ENCODE measurements around the gene ACSF3. TPM values are rescaled to one million over a fixed set of nuclear protein-coding genes. Genes with fewer than 3 reads are reported as not detected.

ACSF3 gene
- total RNA-seq, 2 experiments from 2014 or later: 112 to 143 TPM

DNA sequence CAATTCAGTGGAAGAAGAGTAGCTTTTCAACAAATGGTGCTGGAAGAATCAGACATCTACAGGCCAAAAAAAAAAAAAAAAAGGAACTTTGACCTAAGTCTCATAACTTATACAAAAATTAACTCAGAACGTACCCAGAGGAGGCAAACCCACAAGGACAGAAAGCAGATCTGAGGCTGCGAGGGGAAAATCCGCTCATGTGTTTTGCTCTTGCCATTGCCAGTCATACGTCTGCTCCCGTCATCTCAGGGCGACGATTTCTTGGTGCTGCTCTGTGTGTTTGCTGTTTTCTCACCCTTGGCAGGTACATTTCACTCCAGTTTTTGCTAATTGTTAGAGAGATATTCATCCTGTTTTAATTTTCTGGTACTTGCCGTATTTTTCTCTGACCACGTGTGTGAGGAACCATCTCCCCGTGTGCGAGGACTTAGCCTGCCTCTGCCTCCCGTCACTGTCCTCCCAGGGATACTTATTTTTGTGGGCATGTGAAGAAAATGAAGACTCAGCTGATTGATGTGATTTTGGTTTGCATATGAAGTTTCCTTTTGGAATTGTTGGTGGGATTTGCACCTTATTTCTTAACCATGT, 33.4 kb upstream of the ACSF3 start:
- Histone ChIP-seq H3K9me3 (ENCODE audit: low read length) (no peaks in the 10 kb centered on the region), H3K9me2 (ENCODE audit: insufficient read depth, low read length) (no peaks in the 10 kb centered on the region), H2AFZ (ENCODE audit: low read length) (peak overlapping the region; percentile 65), H3K36me3 (ENCODE audit: insufficient read depth, low read length) (no peaks in the 10 kb centered on the region), H4K20me1 (ENCODE audit: insufficient read depth, low read length) (no peaks in the 10 kb centered on the region), H3K27ac (ENCODE audit: low read depth, low read length, poor library complexity, severe bottlenecking) (peak overlapping the region; percentile 36), H3K4me2 (ENCODE audit: low read length) (peak overlapping the region; percentile 52), H3K4me1 (ENCODE audit: insufficient read depth, low read length, poor library complexity, severe bottlenecking) (peaks cover 54% of the 10 kb centered on the region), H3K4me3 (ENCODE audit: low read depth, low read length, poor library complexity, severe bottlenecking) (peak overlapping the region; percentile 28), H3K79me2 (ENCODE audit: insufficient read depth, low read depth, low read length) (no peaks in the 10 kb centered on the region)
- BruUV-seq (replicated peaks): TSS peak; percentile 83
- ChIA-PET POLR2A (no interaction called here), CTCF (ENCODE audit: unreplicated experiment) (no interaction called here)
- TF ChIP-seq, protein P1, sequence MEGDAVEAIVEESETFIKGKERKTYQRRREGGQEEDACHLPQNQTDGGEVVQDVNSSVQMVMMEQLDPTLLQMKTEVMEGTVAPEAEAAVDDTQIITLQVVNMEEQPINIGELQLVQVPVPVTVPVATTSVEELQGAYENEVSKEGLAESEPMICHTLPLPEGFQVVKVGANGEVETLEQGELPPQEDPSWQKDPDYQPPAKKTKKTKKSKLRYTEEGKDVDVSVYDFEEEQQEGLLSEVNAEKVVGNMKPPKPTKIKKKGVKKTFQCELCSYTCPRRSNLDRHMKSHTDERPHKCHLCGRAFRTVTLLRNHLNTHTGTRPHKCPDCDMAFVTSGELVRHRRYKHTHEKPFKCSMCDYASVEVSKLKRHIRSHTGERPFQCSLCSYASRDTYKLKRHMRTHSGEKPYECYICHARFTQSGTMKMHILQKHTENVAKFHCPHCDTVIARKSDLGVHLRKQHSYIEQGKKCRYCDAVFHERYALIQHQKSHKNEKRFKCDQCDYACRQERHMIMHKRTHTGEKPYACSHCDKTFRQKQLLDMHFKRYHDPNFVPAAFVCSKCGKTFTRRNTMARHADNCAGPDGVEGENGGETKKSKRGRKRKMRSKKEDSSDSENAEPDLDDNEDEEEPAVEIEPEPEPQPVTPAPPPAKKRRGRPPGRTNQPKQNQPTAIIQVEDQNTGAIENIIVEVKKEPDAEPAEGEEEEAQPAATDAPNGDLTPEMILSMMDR (conservative IDR thresholded peaks at IDR 0.05; ENCODE audit: low read length): no peak
- TF ChIP-seq EZH2phosphoT487 (IDR thresholded peaks at IDR 0.05; ENCODE audit: borderline replicate concordance, low read depth, low read length): no peak
- intact Hi-C loops (cut with micrococcal nuclease; ENCODE audit: unreplicated experiment): loop anchor here (5.0 kb wide), 1 partner anchor 118 kb away; no protein-coding TSS in a partner anchor
- DNase-seq (ENCODE audit: low spot score): peak; percentile 62

DNA sequence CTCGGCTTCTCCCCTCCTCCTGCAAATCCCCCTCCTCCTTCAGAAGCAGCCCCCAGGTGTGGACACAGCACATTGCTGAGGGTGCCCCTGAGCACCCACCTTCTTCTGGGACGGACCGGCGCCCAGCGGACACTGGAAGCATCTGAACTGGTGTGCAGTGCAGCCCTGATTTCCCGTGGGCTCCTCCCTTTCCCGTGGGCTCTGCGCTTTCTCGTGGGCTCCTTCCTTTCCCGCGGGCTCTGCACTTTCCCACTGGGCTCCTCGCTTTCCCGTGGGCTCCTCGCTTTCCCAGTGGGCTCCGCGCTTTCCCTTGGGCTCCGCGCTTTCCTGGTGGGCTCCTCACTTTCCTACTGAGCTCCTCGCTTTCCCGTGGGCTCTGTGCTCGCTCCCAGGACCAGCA, 32.6 kb upstream of the ACSF3 start:
- CTCF ChIA-PET (ENCODE audit: unreplicated experiment): no interaction called here
- H3K79me2 ChIP-seq (ENCODE audit: insufficient read depth, low read depth, low read length): no peaks in the 10 kb centered on the region
- no peak for TF ChIP-seq EZH2phosphoT487 (IDR thresholded peaks at IDR 0.05; ENCODE audit: borderline replicate concordance, low read depth, low read length)
- TF ChIP-seq, protein P1 (conservative IDR thresholded peaks at IDR 0.05; ENCODE audit: low read length): no peak
- no TSS peak for BruUV-seq (replicated peaks)
- H3K9me3 ChIP-seq (ENCODE audit: low read length): no peaks in the 10 kb centered on the region
- H3K27ac ChIP-seq (ENCODE audit: low read depth, low read length, poor library complexity, severe bottlenecking): no peak overlapping the region
- no peaks in the 10 kb centered on the region for H4K20me1 ChIP-seq (ENCODE audit: insufficient read depth, low read length)
- POLR2A ChIA-PET: no interaction called here
- peaks cover 60% of the 10 kb centered on the region for H3K4me1 ChIP-seq (ENCODE audit: insufficient read depth, low read length, poor library complexity, severe bottlenecking)
- H3K4me3 ChIP-seq (ENCODE audit: low read depth, low read length, poor library complexity, severe bottlenecking): no peak overlapping the region
- no peak for DNase-seq (ENCODE audit: low spot score)
- intact Hi-C loops (cut with micrococcal nuclease; ENCODE audit: unreplicated experiment): loop anchor here (5.0 kb wide), 1 partner anchor 119 kb away; no protein-coding TSS in a partner anchor
- H3K9me2 ChIP-seq (ENCODE audit: insufficient read depth, low read length): no peaks in the 10 kb centered on the region
- no peak overlapping the region for H2AFZ ChIP-seq (ENCODE audit: low read length)
- no peaks in the 10 kb centered on the region for H3K36me3 ChIP-seq (ENCODE audit: insufficient read depth, low read length)
- H3K4me2 ChIP-seq (ENCODE audit: low read length): peak overlapping the region; percentile 85

DNA sequence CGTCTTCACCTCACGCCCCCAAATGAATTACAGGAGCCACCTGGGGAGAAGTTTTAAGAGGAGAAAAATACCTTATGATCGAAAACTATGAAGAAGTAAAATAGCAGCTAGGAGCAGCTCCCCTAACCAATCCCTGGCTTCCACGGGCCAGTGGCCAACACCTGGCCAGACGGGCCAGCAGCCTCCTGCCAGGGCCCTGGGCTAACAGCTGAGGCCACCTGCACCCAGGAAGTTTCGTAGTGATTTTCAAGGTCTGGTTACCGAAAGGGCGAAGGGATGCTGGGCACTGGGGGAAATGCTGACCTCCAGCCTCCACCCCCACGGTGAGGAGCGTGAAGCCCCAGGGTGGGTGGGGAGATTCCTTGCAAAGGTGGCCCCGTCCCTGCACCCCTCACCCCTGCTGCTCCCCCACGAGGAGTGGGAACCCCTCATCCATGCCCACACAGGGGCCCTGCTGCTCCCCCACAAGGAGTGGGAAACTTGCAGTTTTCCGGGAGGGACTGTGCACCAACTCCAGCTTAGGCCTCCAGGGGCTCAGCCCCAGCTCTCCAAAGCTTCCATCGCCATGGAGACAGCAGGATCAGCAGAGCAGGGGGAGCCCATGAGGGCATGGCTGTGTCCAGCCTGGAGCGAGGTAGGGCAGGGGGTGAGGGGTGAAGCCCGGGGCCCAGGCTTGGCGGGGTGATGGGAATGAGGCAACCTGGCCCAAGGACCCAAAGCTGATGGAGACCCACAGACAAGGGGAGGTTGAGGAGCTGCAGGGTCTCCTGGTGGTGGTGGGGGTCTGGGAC, 31.9 kb upstream of the ACSF3 start:
- H3K9me3 ChIP-seq (ENCODE audit: low read length): no peaks in the 10 kb centered on the region
- H3K27ac ChIP-seq (ENCODE audit: low read depth, low read length, poor library complexity, severe bottlenecking): no peak overlapping the region
- TF ChIP-seq EZH2phosphoT487 (IDR thresholded peaks at IDR 0.05; ENCODE audit: borderline replicate concordance, low read depth, low read length): no peak
- TF ChIP-seq, protein P1 (conservative IDR thresholded peaks at IDR 0.05; ENCODE audit: low read length): no peak
- no peaks in the 10 kb centered on the region for H3K9me2 ChIP-seq (ENCODE audit: insufficient read depth, low read length)
- DNase-seq (ENCODE audit: low spot score): peak; percentile 23
- intact Hi-C loops (cut with micrococcal nuclease; ENCODE audit: unreplicated experiment): loop anchor here (5.0 kb wide), 1 partner anchor 119 kb away; no protein-coding TSS in a partner anchor
- no peak overlapping the region for H2AFZ ChIP-seq (ENCODE audit: low read length)
- no peaks in the 10 kb centered on the region for H3K36me3 ChIP-seq (ENCODE audit: insufficient read depth, low read length)
- H3K4me1 ChIP-seq (ENCODE audit: insufficient read depth, low read length, poor library complexity, severe bottlenecking): peaks cover 67% of the 10 kb centered on the region
- BruUV-seq (replicated peaks): no TSS peak
- H3K4me2 ChIP-seq (ENCODE audit: low read length): peak overlapping the region; percentile 85
- ChIA-PET POLR2A (interaction anchor here (1.3 kb wide), 1 partner anchor 69 kb away, joined by 3 read pairs; no protein-coding TSS in a partner anchor), CTCF (ENCODE audit: unreplicated experiment) (no interaction called here)
- H3K79me2 ChIP-seq (ENCODE audit: insufficient read depth, low read depth, low read length): no peaks in the 10 kb centered on the region
- H3K4me3 ChIP-seq (ENCODE audit: low read depth, low read length, poor library complexity, severe bottlenecking): no peak overlapping the region
- H4K20me1 ChIP-seq (ENCODE audit: insufficient read depth, low read length): no peaks in the 10 kb centered on the region
